Measurements from ENCODE around the gene TGM1. TPM values are rescaled to one million over a fixed set of nuclear protein-coding genes. Genes with fewer than 3 reads are reported as not detected.
A peak's percentile ranks its signal among the peaks of the same experiment; 100 is the strongest.
"Not testable (repeated sequence)": the region's sequence is repeated elsewhere in the genome, so short reads cannot be mapped to it uniquely, and the experiment has no call there.

TGM1 gene
- total RNA-seq, 1 experiment from 2014 or later: 26.2 TPM

DNA sequence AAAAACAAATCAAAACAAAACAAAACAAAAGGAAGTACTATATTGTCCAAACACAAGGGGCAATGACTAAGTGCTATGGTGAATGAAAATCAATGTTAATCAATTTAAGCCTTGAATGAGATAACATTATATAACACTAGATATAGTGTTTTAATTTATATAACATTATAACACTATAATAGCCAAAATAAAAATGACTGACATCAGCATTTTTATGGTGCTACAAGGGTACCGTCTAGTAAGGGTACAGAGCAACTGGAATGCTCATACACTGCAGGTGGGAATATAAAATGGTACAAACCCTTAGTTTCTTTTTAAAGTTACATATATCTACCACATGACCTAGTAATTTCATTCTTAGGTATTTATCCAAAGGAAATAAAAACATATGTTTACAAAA, 36.5 kb downstream of the TGM1 start:
- H3K4me3 Mint-ChIP-seq (ENCODE audit: unreplicated experiment): no peak overlapping the region
- no peaks in the 10 kb centered on the region for H3K9me3 Mint-ChIP-seq (ENCODE audit: unreplicated experiment)
- ChIA-PET CTCF (interaction anchor here (1.3 to 2.3 kb wide), 3 partner anchors 17 to 106 kb away, joined by 3 to 7 read pairs (median 4); partner anchors contain the start of gene CIDEB), POLR2A (interaction anchor here (1.3 kb wide), 1 partner anchor 13 kb away, joined by 3 read pairs; the partner anchor contains the start of gene CHMP4A)
- intact Hi-C loops (cut with micrococcal nuclease): no loop called here
- BruUV-seq (replicated peaks): no TSS peak
- peaks cover 51% of the 10 kb centered on the region for H3K36me3 Mint-ChIP-seq (ENCODE audit: insufficient read depth, unreplicated experiment)
- H3K27me3 Mint-ChIP-seq (ENCODE audit: insufficient read depth, unreplicated experiment): no peaks in the 10 kb centered on the region
- no peak for DNase-seq (ENCODE audit: unreplicated experiment)
- H3K4me1 Mint-ChIP-seq (ENCODE audit: insufficient read depth, unreplicated experiment): peaks cover 20% of the 10 kb centered on the region
- TF ChIP-seq CTCF (IDR thresholded peaks at IDR 0.05; ENCODE audit: unreplicated experiment): no peak
- no peak overlapping the region for H3K27ac Mint-ChIP-seq (ENCODE audit: low read depth, unreplicated experiment)

DNA sequence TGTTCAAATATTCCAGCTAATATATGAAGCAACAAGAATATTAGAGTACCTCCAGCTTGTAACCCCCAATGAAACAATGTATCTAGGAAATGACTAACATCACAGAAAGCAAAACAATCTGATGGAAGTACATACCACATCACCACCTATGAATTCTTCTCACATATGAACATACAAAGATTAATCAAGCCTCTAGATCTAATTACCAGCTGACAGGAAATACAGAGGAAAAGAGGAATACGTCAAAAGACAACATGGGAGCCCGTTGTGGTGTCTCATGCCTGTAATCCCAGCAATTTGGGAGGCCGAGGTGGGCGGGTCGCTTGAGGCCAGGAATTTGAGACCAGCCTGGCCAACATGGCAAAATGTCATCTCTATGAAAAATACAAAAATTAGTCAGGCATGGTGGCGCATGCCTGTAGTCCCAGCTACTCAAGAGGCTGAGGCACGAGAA, 38.3 kb downstream of the TGM1 start:
- Mint-ChIP-seq H3K9me3 (ENCODE audit: unreplicated experiment) (no peaks in the 10 kb centered on the region), H3K27me3 (ENCODE audit: insufficient read depth, unreplicated experiment) (no peaks in the 10 kb centered on the region), H3K27ac (ENCODE audit: low read depth, unreplicated experiment) (peak overlapping the region; percentile 73), H3K36me3 (ENCODE audit: insufficient read depth, unreplicated experiment) (peaks cover 44% of the 10 kb centered on the region), H3K4me3 (ENCODE audit: unreplicated experiment) (peak overlapping the region; percentile 43), H3K4me1 (ENCODE audit: insufficient read depth, unreplicated experiment) (peaks cover 20% of the 10 kb centered on the region)
- peak; percentile 54 for DNase-seq (ENCODE audit: unreplicated experiment)
- TF ChIP-seq CTCF (IDR thresholded peaks at IDR 0.05; ENCODE audit: unreplicated experiment): no peak
- intact Hi-C loops (cut with micrococcal nuclease): no loop called here
- CTCF ChIA-PET: interaction anchor here (0.6 to 2.3 kb wide), 3 partner anchors 8 to 219 kb away, joined by 3 to 7 read pairs (median 4); partner anchors contain the start of gene CIDEB
- POLR2A ChIA-PET: interaction anchor here (0.8 to 2.9 kb wide), 8 partner anchors 9 to 75 kb away, joined by 3 to 18 read pairs (median 4); partner anchors contain the start of genes CHMP4A, MDP1, NOP9 and TINF2
- no TSS peak for BruUV-seq (replicated peaks)

GRCh38 chr14:24222987-24223386, 40.0 kb downstream of the TGM1 start:
- H3K27ac Mint-ChIP-seq (ENCODE audit: low read depth, unreplicated experiment); DNase-seq (ENCODE audit: unreplicated experiment); H3K27me3 Mint-ChIP-seq (ENCODE audit: insufficient read depth, unreplicated experiment); H3K4me3 Mint-ChIP-seq (ENCODE audit: unreplicated experiment); BruUV-seq (replicated peaks); intact Hi-C loops (cut with micrococcal nuclease); H3K9me3 Mint-ChIP-seq (ENCODE audit: unreplicated experiment): not testable (repeated sequence)
- ChIA-PET POLR2A (interaction anchor here (0.7 to 0.9 kb wide), 2 partner anchors 27 to 74 kb away, joined by 3 read pairs; no protein-coding TSS in a partner anchor), CTCF (interaction anchor here (1.7 kb wide), 1 partner anchor 74 kb away, joined by 9 read pairs; no protein-coding TSS in a partner anchor)
- Mint-ChIP-seq H3K4me1 (ENCODE audit: insufficient read depth, unreplicated experiment) (peaks cover 20% of the 10 kb centered on the region), H3K36me3 (ENCODE audit: insufficient read depth, unreplicated experiment) (peaks cover 35% of the 10 kb centered on the region)

DNA sequence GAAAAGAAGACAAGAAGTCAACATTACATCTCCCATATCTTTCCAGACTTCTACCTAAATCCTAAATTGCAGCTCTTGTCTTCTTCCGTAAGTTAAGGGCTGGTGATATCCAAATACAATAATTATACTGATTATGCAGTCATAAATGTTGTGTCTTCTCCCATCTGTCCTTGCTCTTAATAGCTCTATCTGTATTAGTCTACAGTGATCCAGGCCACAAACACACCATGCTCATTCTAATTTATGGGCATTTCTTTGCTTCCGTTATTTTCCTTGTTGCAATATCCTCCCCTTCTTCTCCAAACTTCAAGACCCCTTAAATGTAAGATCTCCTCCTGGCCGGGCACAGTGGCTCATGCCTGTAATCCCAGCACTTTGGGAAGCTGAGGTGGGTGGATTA, 43.5 kb downstream of the TGM1 start:
- intact Hi-C loops (cut with micrococcal nuclease): no loop called here
- no peak overlapping the region for H3K4me3 Mint-ChIP-seq (ENCODE audit: unreplicated experiment)
- H3K36me3 Mint-ChIP-seq (ENCODE audit: insufficient read depth, unreplicated experiment): peaks cover 31% of the 10 kb centered on the region
- BruUV-seq (replicated peaks): no TSS peak
- no peak for DNase-seq (ENCODE audit: unreplicated experiment)
- CTCF ChIA-PET: interaction anchor here (1.1 to 2.4 kb wide), 5 partner anchors 19 to 78 kb away, joined by 3 to 19 read pairs (median 6); partner anchors contain the start of gene TINF2
- no peaks in the 10 kb centered on the region for H3K27me3 Mint-ChIP-seq (ENCODE audit: insufficient read depth, unreplicated experiment)
- no peaks in the 10 kb centered on the region for H3K9me3 Mint-ChIP-seq (ENCODE audit: unreplicated experiment)
- H3K4me1 Mint-ChIP-seq (ENCODE audit: insufficient read depth, unreplicated experiment): peaks cover 10% of the 10 kb centered on the region
- POLR2A ChIA-PET: interaction anchor here (0.7 to 1.4 kb wide), 6 partner anchors 10 to 79 kb away, joined by 3 to 7 read pairs (median 4); partner anchors contain the start of genes GMPR2, NEDD8, TINF2 and TM9SF1
- TF ChIP-seq CTCF (IDR thresholded peaks at IDR 0.05; ENCODE audit: unreplicated experiment): no peak
- H3K27ac Mint-ChIP-seq (ENCODE audit: low read depth, unreplicated experiment): no peak overlapping the region

Measured in MCF 10A (cell line).